ENCODE data around the gene PCNX4. TPM values are rescaled to one million over a fixed set of nuclear protein-coding genes. Genes with fewer than 3 reads are reported as not detected.

Gene PCNX4
- total RNA-seq, 2 experiments from 2014 or later, result 17.3 to 21.0 TPM

DNA sequence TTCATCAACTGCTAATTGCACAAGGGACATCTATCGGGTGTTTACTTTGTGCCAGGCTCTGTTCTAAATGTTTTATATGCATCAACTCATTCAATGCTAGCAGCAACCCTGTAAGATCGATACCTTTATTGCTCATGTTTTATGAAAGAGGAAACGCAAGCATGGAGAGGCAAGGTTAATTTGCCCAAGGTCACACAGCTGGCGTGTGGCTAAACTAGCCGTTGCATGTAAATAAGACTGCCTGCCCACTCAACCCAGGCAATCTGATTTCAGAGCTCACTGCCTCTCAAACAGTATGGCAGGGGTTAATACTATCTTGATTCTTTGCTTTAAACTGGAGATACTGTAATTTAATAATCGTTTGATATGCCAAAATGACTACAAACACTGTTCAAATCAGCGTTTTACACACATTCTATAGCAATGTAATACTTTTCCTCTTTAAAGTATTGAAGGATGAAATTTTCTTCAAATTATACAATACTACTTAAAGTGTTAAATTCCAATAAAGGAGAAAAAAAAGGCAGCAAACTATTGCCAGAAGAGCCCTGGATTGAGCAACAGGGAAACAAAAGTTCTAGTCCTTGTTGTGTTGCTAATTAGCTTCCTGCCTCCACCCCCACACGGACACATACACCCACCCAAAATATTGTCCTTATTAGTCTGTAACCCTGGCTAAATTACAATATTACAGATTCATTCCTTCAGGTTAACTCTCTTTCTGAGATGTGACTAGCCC, 112.5 kb downstream of the PCNX4 start:
- H3K36me3 ChIP-seq (ENCODE audit: insufficient read depth, low read length), result no peaks in the 10 kb centered on the region
- Mint-ChIP-seq H3K9me3 (peaks cover 6% of the 10 kb centered on the region), H3K4me1 (ENCODE audit: low read depth) (no peaks in the 10 kb centered on the region), H3K27ac (no peak overlapping the region), H3K36me3 (ENCODE audit: low read depth) (peaks cover 4% of the 10 kb centered on the region), H3K27me3 (peaks cover 37% of the 10 kb centered on the region), H3K4me3 (no peak overlapping the region)
- H3K4me1 ChIP-seq (ENCODE audit: insufficient read depth, low read length), result no peaks in the 10 kb centered on the region
- POLR2A ChIA-PET, result interaction anchor here (1.2 kb wide), 1 partner anchor 44 kb away, joined by 3 read pairs; no protein-coding TSS in a partner anchor
- TF ChIP-seq CTCF (IDR thresholded peaks at IDR 0.05), result no peak
- peaks cover 0 to 6% of the 10 kb centered on the region in 2 experiments for H3K27me3 ChIP-seq (ENCODE audit: control insufficient read depth in 1 of 2, insufficient read depth in 2 of 2, low read length in 2 of 2)
- CTCF ChIA-PET, result no interaction called here
- no peak for ATAC-seq (ENCODE audit: poor library complexity)
- H3K27ac ChIP-seq (ENCODE audit: low read depth in 1 of 2, low read length in 2 of 2), result no peak overlapping the region
- H3K9me3 ChIP-seq (ENCODE audit: control insufficient read depth in 1 of 2, insufficient read depth in 1 of 2, low read length in 2 of 2), result peaks cover 3 to 11% of the 10 kb centered on the region in 2 experiments
- H3K4me3 ChIP-seq (ENCODE audit: low read length), result no peak overlapping the region
- intact Hi-C loops (cut with DNase I, micrococcal nuclease), result no loop called here
- DNase-seq, result no peak

- ChIA-PET POLR2A (no interaction called here), CTCF (interaction anchor here (1.5 kb wide), 1 partner anchor 126 kb away, joined by 3 read pairs; no protein-coding TSS in a partner anchor)
- no peak for TF ChIP-seq CTCF (IDR thresholded peaks at IDR 0.05)
- Histone ChIP-seq H3K9me3 (ENCODE audit: control insufficient read depth in 1 of 2, insufficient read depth in 1 of 2, low read length in 2 of 2) (peaks cover 0 to 3% of the 10 kb centered on the region in 2 experiments), H3K4me3 (ENCODE audit: low read length) (no peak overlapping the region), H3K36me3 (ENCODE audit: insufficient read depth, low read length) (no peaks in the 10 kb centered on the region), H3K27ac (ENCODE audit: low read depth in 1 of 2, low read length in 2 of 2) (no peak overlapping the region), H3K27me3 (ENCODE audit: control insufficient read depth in 1 of 2, insufficient read depth in 2 of 2, low read length in 2 of 2) (peaks cover 0 to 6% of the 10 kb centered on the region in 2 experiments), H3K4me1 (ENCODE audit: insufficient read depth, low read length) (no peaks in the 10 kb centered on the region)
- H3K36me3 Mint-ChIP-seq (ENCODE audit: low read depth), result no peaks in the 10 kb centered on the region
- peaks cover 32% of the 10 kb centered on the region for H3K27me3 Mint-ChIP-seq
- DNase-seq (no peak), ATAC-seq (ENCODE audit: poor library complexity) (no peak)
- H3K27ac Mint-ChIP-seq, result no peak overlapping the region
- H3K4me1 Mint-ChIP-seq (ENCODE audit: low read depth), result no peaks in the 10 kb centered on the region
- H3K4me3 Mint-ChIP-seq, result no peak overlapping the region
- H3K9me3 Mint-ChIP-seq, result no peaks in the 10 kb centered on the region
- intact Hi-C loops (cut with DNase I, micrococcal nuclease), result loop anchor here in 1 of 2 experiments (5.0 kb wide), 1 partner anchor 42 kb away; the partner anchor contains the start of gene PPM1A
Observed at GRCh38 chr14:60204843-60205774, 113.4 kb downstream of the PCNX4 start.

GRCh38 chr14:60206249-60206670, 114.5 kb downstream of the PCNX4 start:
- Histone ChIP-seq H3K27ac (ENCODE audit: low read depth in 1 of 2, low read length in 2 of 2) (no peak overlapping the region), H3K27me3 (ENCODE audit: control insufficient read depth in 1 of 2, insufficient read depth in 2 of 2, low read length in 2 of 2) (peaks cover 0 to 6% of the 10 kb centered on the region in 2 experiments), H3K9me3 (ENCODE audit: control insufficient read depth in 1 of 2, insufficient read depth in 1 of 2, low read length in 2 of 2) (no peaks in the 10 kb centered on the region), H3K4me3 (ENCODE audit: low read length) (no peak overlapping the region), H3K4me1 (ENCODE audit: insufficient read depth, low read length) (no peaks in the 10 kb centered on the region), H3K36me3 (ENCODE audit: insufficient read depth, low read length) (no peaks in the 10 kb centered on the region)
- intact Hi-C loops (cut with DNase I, micrococcal nuclease), result loop anchor here in 1 of 2 experiments (5.0 kb wide), 1 partner anchor 41 kb away; the partner anchor contains the start of gene PPM1A
- H3K27ac Mint-ChIP-seq, result no peak overlapping the region
- ATAC-seq (ENCODE audit: poor library complexity) (no peak), DNase-seq (no peak)
- H3K27me3 Mint-ChIP-seq, result peaks cover 26% of the 10 kb centered on the region
- no peaks in the 10 kb centered on the region for H3K9me3 Mint-ChIP-seq
- POLR2A ChIA-PET, result no interaction called here
- no peaks in the 10 kb centered on the region for H3K4me1 Mint-ChIP-seq (ENCODE audit: low read depth)
- no peak for TF ChIP-seq CTCF (IDR thresholded peaks at IDR 0.05)
- CTCF ChIA-PET, result interaction anchor here (1.5 kb wide), 1 partner anchor 125 kb away, joined by 3 read pairs; no protein-coding TSS in a partner anchor
- H3K4me3 Mint-ChIP-seq, result no peak overlapping the region
- H3K36me3 Mint-ChIP-seq (ENCODE audit: low read depth), result no peaks in the 10 kb centered on the region

Measured in CD4-positive, alpha-beta T cell (primary cell).